AG04450 (cell line): Measurements from ENCODE around the gene CCIN. TPM values are rescaled to one million over a fixed set of nuclear protein-coding genes. Genes with fewer than 3 reads are reported as not detected.

Experiments used
- CTCF ChIA-PET: fragments of 300-600, 350-600 bp; formaldehyde crosslinking; extraction: SDS; loops from one replicate; lab custom pipeline; 2022; ENCODE audit warnings: antibody characterized with exemption, inconsistent platforms; lab: Charles Lee
- POLR2A ChIA-PET: fragments of 350-600 bp; formaldehyde crosslinking; extraction: SDS; loops from one replicate; lab custom pipeline; 2021; ENCODE audit warnings: antibody characterized with exemption, inconsistent platforms; lab: Yijun Ruan, JAX
- DNase-seq: peaks from one replicate; pipeline ENCODE4 v3.0.0-alpha.2; 2011; ENCODE audit warnings: low read depth, low spot score
- H3K27ac ChIP-seq: one replicate; pipeline ENCODE4 v1.5.1; 2012; ENCODE audit warnings: low read depth, low read length, control low read depth
- H3K27me3 ChIP-seq: one replicate; pipeline ENCODE4 v1.6.0; 2012; ENCODE audit warnings: low read length; ENCODE audit not compliant: control insufficient read depth, insufficient read depth
- H3K4me3 ChIP-seq: 2 replicates; pipeline ENCODE4 v1.5.1; 2011; ENCODE audit warnings: mild to moderate bottlenecking, low read depth, low read length, control low read depth
- H3K9me3 ChIP-seq: 2 replicates; pipeline ENCODE4 v1.5.1; 2012; ENCODE audit warnings: low read length; ENCODE audit not compliant: control insufficient read depth, insufficient read depth
- CTCF ChIP-seq: IDR thresholded peaks from 2 replicates; pipeline ENCODE4 v1.5.1; 2011; ENCODE audit warnings: low read depth, low read length, control low read depth, inconsistent platforms
- polyA plus RNA-seq: library from polyadenylated mRNA; depleted of rRNA; stranded (reverse); fragments of >200 nt; gene quantifications from 2 replicates; pipeline ENCODE4 v1.2.3, GENCODE V29; 2011

Gene CCIN
- polyA plus RNA-seq, 1 experiment: 0.48 TPM

GRCh38 chr9:36143245-36143641 is 25.9 kb upstream of the CCIN start:
- TF ChIP-seq CTCF: no peak

GRCh38 chr9:36144309-36145232 is 24.6 kb upstream of the CCIN start:
- H3K4me3 ChIP-seq: no peak overlapping the region
- ChIA-PET POLR2A (no interaction called here), CTCF (no interaction called here)
- no peak for DNase-seq
- H3K27ac ChIP-seq: no peak overlapping the region
- TF ChIP-seq CTCF: no peak
- H3K9me3 ChIP-seq: peaks cover 4% of the 10 kb centered on the region
- H3K27me3 ChIP-seq: no peaks in the 10 kb centered on the region

More at GRCh38 chr9:36143245-36143641, 25.9 kb upstream of the CCIN start:
- DNase-seq: no peak
- POLR2A ChIA-PET: no interaction called here
- CTCF ChIA-PET: no interaction called here
- no peak overlapping the region for H3K27ac ChIP-seq
- H3K4me3 ChIP-seq: no peak overlapping the region
- no peaks in the 10 kb centered on the region for H3K27me3 ChIP-seq
- H3K9me3 ChIP-seq: peaks cover 4% of the 10 kb centered on the region

GRCh38 chr9:36145970-36146369 is 23.2 kb upstream of the CCIN start:
- TF ChIP-seq CTCF: no peak
- Histone ChIP-seq H3K27ac (no peak overlapping the region), H3K4me3 (no peak overlapping the region), H3K9me3 (peaks cover 4% of the 10 kb centered on the region), H3K27me3 (no peaks in the 10 kb centered on the region)
- DNase-seq: no peak
- CTCF ChIA-PET: no interaction called here
- POLR2A ChIA-PET: no interaction called here

- Histone ChIP-seq H3K9me3 (peaks cover 4% of the 10 kb centered on the region), H3K27ac (no peak overlapping the region), H3K27me3 (no peaks in the 10 kb centered on the region), H3K4me3 (no peak overlapping the region)
- TF ChIP-seq CTCF: no peak
- POLR2A ChIA-PET: no interaction called here
- CTCF ChIA-PET: interaction anchor here (1.5 kb wide), 1 partner anchor 20 kb away, joined by 4 read pairs; no protein-coding TSS in a partner anchor
- DNase-seq: no peak
Measured at GRCh38 chr9:36146651-36147050, 22.5 kb upstream of the CCIN start.

GRCh38 chr9:36147441-36148175 is 21.6 kb upstream of the CCIN start:
- Histone ChIP-seq H3K27me3 (no peaks in the 10 kb centered on the region), H3K4me3 (no peak overlapping the region), H3K27ac (peak overlapping the region; percentile 21), H3K9me3 (peaks cover 4% of the 10 kb centered on the region)
- ChIA-PET POLR2A (interaction anchor here (0.9 kb wide), 1 partner anchor 115 kb away, joined by 6 read pairs; no protein-coding TSS in a partner anchor), CTCF (interaction anchor here (0.6 to 1.5 kb wide), 2 partner anchors 19 to 195 kb away, joined by 3 to 4 read pairs; no protein-coding TSS in a partner anchor)
- TF ChIP-seq CTCF: no peak
- no peak for DNase-seq
